Upper lobe of left lung (tissue), 4 donors: ENCODE data around the gene JMJD1C.

Experiments used
- EP300 ChIP-seq, 4 donors: sonication (generic); formaldehyde crosslinking; IDR thresholded peaks; one replicate each; pipeline ENCODE4 v1.5.1; 2017; ENCODE audit warnings: antibody characterized with exemption in 4 of 4, control low read depth in 2 of 4
- POLR2A ChIP-seq, 4 donors: fragments of 450-650 bp; IDR thresholded peaks; one replicate each; pipeline ENCODE4 v1.5.1; 2016 to 2017; ENCODE audit warnings: antibody characterized with exemption in 4 of 4, mild to moderate bottlenecking in 2 of 4
- POLR2AphosphoS5 ChIP-seq, 2 donors: sonication (generic); formaldehyde crosslinking; IDR thresholded peaks; one replicate each; pipeline ENCODE4 v1.5.1; 2017; ENCODE audit warnings: antibody characterized with exemption in 2 of 2
- TF ChIP-seq, protein P1 (sequence below), 6 experiments: fragments of 450-650 bp in 4 of 6; fragments of 200-600 bp in 2 of 6; sonication (generic) in 2 of 6; IDR thresholded peaks; one replicate each; pipeline ENCODE4 v1.5.1; 2016 to 2019; ENCODE audit warnings: antibody characterized with exemption in 6 of 6

GRCh38 chr10:63224241-63224640 lies 241.5 kb downstream of the JMJD1C start:
- no peak for TF ChIP-seq EP300 (IDR thresholded peaks at IDR 0.05)
- no peak for TF ChIP-seq POLR2A (IDR thresholded peaks at IDR 0.05)
- TF ChIP-seq, protein P1, sequence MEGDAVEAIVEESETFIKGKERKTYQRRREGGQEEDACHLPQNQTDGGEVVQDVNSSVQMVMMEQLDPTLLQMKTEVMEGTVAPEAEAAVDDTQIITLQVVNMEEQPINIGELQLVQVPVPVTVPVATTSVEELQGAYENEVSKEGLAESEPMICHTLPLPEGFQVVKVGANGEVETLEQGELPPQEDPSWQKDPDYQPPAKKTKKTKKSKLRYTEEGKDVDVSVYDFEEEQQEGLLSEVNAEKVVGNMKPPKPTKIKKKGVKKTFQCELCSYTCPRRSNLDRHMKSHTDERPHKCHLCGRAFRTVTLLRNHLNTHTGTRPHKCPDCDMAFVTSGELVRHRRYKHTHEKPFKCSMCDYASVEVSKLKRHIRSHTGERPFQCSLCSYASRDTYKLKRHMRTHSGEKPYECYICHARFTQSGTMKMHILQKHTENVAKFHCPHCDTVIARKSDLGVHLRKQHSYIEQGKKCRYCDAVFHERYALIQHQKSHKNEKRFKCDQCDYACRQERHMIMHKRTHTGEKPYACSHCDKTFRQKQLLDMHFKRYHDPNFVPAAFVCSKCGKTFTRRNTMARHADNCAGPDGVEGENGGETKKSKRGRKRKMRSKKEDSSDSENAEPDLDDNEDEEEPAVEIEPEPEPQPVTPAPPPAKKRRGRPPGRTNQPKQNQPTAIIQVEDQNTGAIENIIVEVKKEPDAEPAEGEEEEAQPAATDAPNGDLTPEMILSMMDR (IDR thresholded peaks at IDR 0.05), result no peak
- no peak for TF ChIP-seq POLR2AphosphoS5 (IDR thresholded peaks at IDR 0.05)
